Uterus (tissue), 2 donors: ENCODE measurements around the gene NRF1.

Source experiments
- POLR2A ChIP-seq, 2 donors: fragments of 450-650 bp; IDR thresholded peaks; one replicate each; pipeline ENCODE4 v1.6.1; 2016; ENCODE audit warnings: antibody characterized with exemption in 2 of 2, mild to moderate bottlenecking in 1 of 2, moderate library complexity in 1 of 2
- TF ChIP-seq, protein P1 (sequence below), 4 experiments: fragments of 200-600 bp in 2 of 4; fragments of 450-650 bp in 2 of 4; sonication (generic) in 2 of 4; IDR thresholded peaks; one replicate each; pipeline ENCODE4 v1.5.1; 2016 to 2019; ENCODE audit warnings: antibody characterized with exemption in 4 of 4, mild to moderate bottlenecking in 2 of 4, moderate library complexity in 1 of 4

GRCh38 chr7:129657363-129657762 is 45.8 kb downstream of the NRF1 start:
- TF ChIP-seq, protein P1, sequence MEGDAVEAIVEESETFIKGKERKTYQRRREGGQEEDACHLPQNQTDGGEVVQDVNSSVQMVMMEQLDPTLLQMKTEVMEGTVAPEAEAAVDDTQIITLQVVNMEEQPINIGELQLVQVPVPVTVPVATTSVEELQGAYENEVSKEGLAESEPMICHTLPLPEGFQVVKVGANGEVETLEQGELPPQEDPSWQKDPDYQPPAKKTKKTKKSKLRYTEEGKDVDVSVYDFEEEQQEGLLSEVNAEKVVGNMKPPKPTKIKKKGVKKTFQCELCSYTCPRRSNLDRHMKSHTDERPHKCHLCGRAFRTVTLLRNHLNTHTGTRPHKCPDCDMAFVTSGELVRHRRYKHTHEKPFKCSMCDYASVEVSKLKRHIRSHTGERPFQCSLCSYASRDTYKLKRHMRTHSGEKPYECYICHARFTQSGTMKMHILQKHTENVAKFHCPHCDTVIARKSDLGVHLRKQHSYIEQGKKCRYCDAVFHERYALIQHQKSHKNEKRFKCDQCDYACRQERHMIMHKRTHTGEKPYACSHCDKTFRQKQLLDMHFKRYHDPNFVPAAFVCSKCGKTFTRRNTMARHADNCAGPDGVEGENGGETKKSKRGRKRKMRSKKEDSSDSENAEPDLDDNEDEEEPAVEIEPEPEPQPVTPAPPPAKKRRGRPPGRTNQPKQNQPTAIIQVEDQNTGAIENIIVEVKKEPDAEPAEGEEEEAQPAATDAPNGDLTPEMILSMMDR (IDR thresholded peaks at IDR 0.05) = no peak
- no peak for TF ChIP-seq POLR2A (IDR thresholded peaks at IDR 0.05)
